IMR-90 (cell line): ENCODE measurements around the gene REXO1. TPM values are rescaled to one million over a fixed set of nuclear protein-coding genes. Genes with fewer than 3 reads are reported as not detected.

ENCODE experiments used
- ATAC-seq: fragments of 200-7000 bp; cut with Tn5 transposase; 2 replicates; pipeline ENCODE4 v1.9.1; 2020; ENCODE audit warnings: low read depth, mild to moderate bottlenecking, moderate library complexity
- BruUV-seq: library from RNA; stranded (reverse); fragments of 400-500 nt; replicated peaks from 2 replicates; lab custom pipeline; 2021; lab: Mats Ljungman, UMichigan
- CTCF ChIA-PET: fragments of 300-600 bp; formaldehyde crosslinking; extraction: SDS; loops from one replicate; lab custom pipeline; 2021; ENCODE audit warnings: antibody characterized with exemption; lab: Yijun Ruan, JAX
- POLR2A ChIA-PET: fragments of 300-600 bp; sonication (Branson Sonifier 250); formaldehyde crosslinking; loops from one replicate; lab custom pipeline; 2022; ENCODE audit warnings: antibody characterized with exemption; ENCODE audit not compliant: unreplicated experiment; lab: Charles Lee
- DNase-seq: peaks from one replicate; pipeline ENCODE4 v3.0.0; 2013
- H2AFZ ChIP-seq: replicated peaks from 2 replicates; pipeline ENCODE3; 2013; ENCODE audit warnings: low read length, mild to moderate bottlenecking; ENCODE audit not compliant: poor library complexity
- H2AK5ac ChIP-seq: 2 replicates; pipeline ENCODE4 v1.6.1; 2013; ENCODE audit warnings: low read depth, low read length, inconsistent platforms
- H2AK9ac ChIP-seq: replicated peaks from 2 replicates; pipeline ENCODE3; 2013; ENCODE audit warnings: mild to moderate bottlenecking, low read depth, low read length, moderate library complexity; ENCODE audit not compliant: poor library complexity
- H2BK120ac ChIP-seq: 2 replicates; pipeline ENCODE4 v1.6.1; 2013; ENCODE audit warnings: low read depth, low read length, inconsistent platforms
- H2BK15ac ChIP-seq: 3 replicates; pipeline ENCODE4 v1.6.1; 2013; ENCODE audit warnings: low read depth, low read length, inconsistent platforms
- H2BK20ac ChIP-seq: 2 replicates; pipeline ENCODE4 v1.6.1; 2013; ENCODE audit warnings: low read depth, mild to moderate bottlenecking, inconsistent platforms, low read length, moderate library complexity
- H2BK5ac ChIP-seq: 2 replicates; pipeline ENCODE4 v1.6.1; 2013; ENCODE audit warnings: mild to moderate bottlenecking, low read depth, low read length, inconsistent platforms; ENCODE audit not compliant: poor library complexity, severe bottlenecking
- H3K14ac ChIP-seq: replicated peaks from 2 replicates; pipeline ENCODE4 v1.6.1; 2013; ENCODE audit warnings: low read depth, low read length, inconsistent platforms
- H3K18ac ChIP-seq: 2 replicates; pipeline ENCODE4 v1.6.1; 2013; ENCODE audit warnings: low read depth, low read length, control low read depth
- H3K23ac ChIP-seq: 2 replicates; pipeline ENCODE4 v1.6.1; 2013; ENCODE audit warnings: low read depth, low read length, inconsistent platforms
- H3K27ac ChIP-seq: 2 replicates; pipeline ENCODE4 v1.5.1; 2013; ENCODE audit warnings: mild to moderate bottlenecking, control low read depth, low read length; ENCODE audit not compliant: insufficient read depth
- H3K27me3 ChIP-seq: 2 replicates; pipeline ENCODE4 v1.6.1; 2013; ENCODE audit warnings: low read length; ENCODE audit not compliant: control insufficient read depth, insufficient read depth
- H3K36me3 ChIP-seq: 2 replicates; pipeline ENCODE4 v1.6.1; 2013; ENCODE audit warnings: low read length, mixed read lengths; ENCODE audit not compliant: control insufficient read depth, insufficient read depth
- H3K4ac ChIP-seq: 2 replicates; pipeline ENCODE4 v1.6.1; 2013; ENCODE audit warnings: low read depth, low read length, inconsistent platforms
- H3K4me1 ChIP-seq: 2 replicates; pipeline ENCODE4 v1.6.1; 2013; ENCODE audit warnings: low read length, mixed read lengths; ENCODE audit not compliant: control insufficient read depth, insufficient read depth
- H3K4me2 ChIP-seq: 2 replicates; pipeline ENCODE4 v1.6.1; 2013; ENCODE audit warnings: low read depth, mild to moderate bottlenecking, control low read depth, low read length, moderate library complexity
- H3K4me3 ChIP-seq: 2 replicates; pipeline ENCODE4 v1.5.1; 2013; ENCODE audit warnings: low read depth, mild to moderate bottlenecking, control low read depth, low read length, moderate library complexity; ENCODE audit not compliant: insufficient read depth
- H3K56ac ChIP-seq: 2 replicates; pipeline ENCODE4 v1.6.1; 2013; ENCODE audit warnings: low read length, inconsistent platforms; ENCODE audit not compliant: insufficient read depth; ENCODE audit errors: extremely low read depth
- H3K79me1 ChIP-seq, 2 experiments: 2 replicates each; pipeline ENCODE4 v1.6.1; 2013; ENCODE audit warnings: low read length in 2 of 2, inconsistent platforms in 1 of 2, low read depth in 1 of 2
- H3K9ac ChIP-seq: 2 replicates; pipeline ENCODE4 v1.6.1; 2013; ENCODE audit warnings: low read depth, low read length, control low read depth
- H3K9me1 ChIP-seq: 2 replicates; pipeline ENCODE4 v1.6.1; 2013; ENCODE audit warnings: low read length, inconsistent platforms; ENCODE audit not compliant: insufficient read depth
- H3K9me3 ChIP-seq: 2 replicates; pipeline ENCODE4 v1.6.1; 2013; ENCODE audit warnings: low read length; ENCODE audit not compliant: control insufficient read depth, insufficient read depth
- H4K20me1 ChIP-seq: 2 replicates; pipeline ENCODE4 v1.6.1; 2013; ENCODE audit warnings: low read length, inconsistent platforms; ENCODE audit not compliant: insufficient read depth
- H4K5ac ChIP-seq: 2 replicates; pipeline ENCODE4 v1.6.1; 2013; ENCODE audit warnings: mild to moderate bottlenecking, low read depth, low read length, control low read depth
- H4K8ac ChIP-seq, 2 experiments: 2 replicates each; pipeline ENCODE4 v1.6.1; 2013; ENCODE audit warnings: low read depth in 2 of 2, low read length in 2 of 2, control low read depth in 1 of 2, inconsistent platforms in 1 of 2
- H4K91ac ChIP-seq: 2 replicates; pipeline ENCODE4 v1.6.1; 2013; ENCODE audit warnings: low read depth, low read length, inconsistent platforms; ENCODE audit not compliant: insufficient read depth
- BHLHE40 ChIP-seq: fragments of 150-350 bp; IDR thresholded peaks from 2 replicates; pipeline ENCODE4 v1.6.1; 2016; ENCODE audit warnings: mild to moderate bottlenecking, low read depth, low read length
- CEBPB ChIP-seq: IDR thresholded peaks from 2 replicates; pipeline ENCODE4 v1.6.1; 2012; ENCODE audit warnings: low read depth, low read length, improper control_type of control experiment
- CHD1 ChIP-seq: IDR thresholded peaks from 2 replicates; pipeline ENCODE4 v1.6.1; 2012; ENCODE audit warnings: low read depth, low read length, improper control_type of control experiment
- CTCF ChIP-seq: conservative IDR thresholded peaks from 2 replicates; pipeline ENCODE4 v1.5.1; 2012; ENCODE audit warnings: mild to moderate bottlenecking, low read depth, low read length, improper control_type of control experiment
- FOS ChIP-seq: fragments of 150-350 bp; IDR thresholded peaks from 2 replicates; pipeline ENCODE4 v1.6.1; 2016; ENCODE audit warnings: low read depth, low read length
- MAFK ChIP-seq: IDR thresholded peaks from 2 replicates; pipeline ENCODE4 v1.6.1; 2012; ENCODE audit warnings: low read depth, low read length, improper control_type of control experiment
- MAZ ChIP-seq: IDR thresholded peaks from 2 replicates; pipeline ENCODE4 v1.6.1; 2012; ENCODE audit warnings: low read depth, mild to moderate bottlenecking, low read length, improper control_type of control experiment, moderate library complexity, borderline replicate concordance
- MXI1 ChIP-seq: IDR thresholded peaks from 2 replicates; pipeline ENCODE4 v1.6.1; 2012; ENCODE audit warnings: low read depth, mild to moderate bottlenecking, low read length, moderate library complexity, borderline replicate concordance
- NFE2L2 ChIP-seq: fragments of 150-350 bp; IDR thresholded peaks from 2 replicates; pipeline ENCODE4 v1.6.1; 2016; ENCODE audit warnings: low read depth, mild to moderate bottlenecking, low read length
- POLR2A ChIP-seq: IDR thresholded peaks from 2 replicates; pipeline ENCODE4 v1.6.1; 2012; ENCODE audit warnings: mild to moderate bottlenecking, low read depth, low read length
- RAD21 ChIP-seq: IDR thresholded peaks from 2 replicates; pipeline ENCODE4 v1.6.1; 2012; ENCODE audit warnings: low read length, improper control_type of control experiment
- RCOR1 ChIP-seq: IDR thresholded peaks from 2 replicates; pipeline ENCODE4 v1.6.1; 2012; ENCODE audit warnings: mild to moderate bottlenecking, low read length, improper control_type of control experiment; ENCODE audit not compliant: insufficient replicate concordance
- SMC3 ChIP-seq: fragments of 150-350 bp; IDR thresholded peaks from 2 replicates; pipeline ENCODE4 v1.6.1; 2016; ENCODE audit warnings: low read depth, mild to moderate bottlenecking, antibody characterized with exemption, low read length, moderate library complexity
- WGBS, 2 experiments: methylation state at CpG; one replicate each; pipeline versions ENCODE4 v1.1.5 to v1.1.7; 2013; ENCODE audit warnings: missing lambda C conversion rate in 2 of 2; ENCODE audit not compliant: insufficient read length in 1 of 2; ENCODE audit errors: extremely low coverage in 2 of 2; 5-methylcytosine and 5-hydroxymethylcytosine counted together
- dilution Hi-C: fragments of 300-500 bp; cut with HindIII; formaldehyde crosslinking; loops from one replicate; pipeline ENCODE4 v1.14.3; 2018; ENCODE audit warnings: low sequenced_read_pairs; ENCODE audit not compliant: unreplicated experiment
- in situ Hi-C: fragments of 300-500 bp; cut with MboI; formaldehyde crosslinking; loops from 3 replicates; pipeline ENCODE4 v1.14.3; 2019; ENCODE audit warnings: low sequenced_read_pairs, inconsistent platforms, mixed read lengths
- intact Hi-C: fragments of 100-400 bp; cut with micrococcal nuclease; formaldehyde crosslinking; loops from 2 replicates; pipeline ENCODE4 v1.10.0; 2022
- polyA plus RNA-seq, 3 experiments: library from polyadenylated mRNA; depleted of rRNA; stranded (reverse); fragments of >200 nt; gene quantifications; 2 replicates each; pipeline ENCODE4 v1.2.3, GENCODE V29; 2012; ENCODE audit warnings: low replicate concordance in 1 of 3
- total RNA-seq: library from RNA; depleted of rRNA; stranded (reverse); fragments of >200 nt; gene quantifications from 2 replicates; pipeline ENCODE4 v1.2.3, GENCODE V29; 2012

The REXO1 gene
- total and polyA plus RNA-seq, 2 of the 4 experiments (the other 2 are of a cell fraction) = 1.4 to 63.7 TPM

DNA sequence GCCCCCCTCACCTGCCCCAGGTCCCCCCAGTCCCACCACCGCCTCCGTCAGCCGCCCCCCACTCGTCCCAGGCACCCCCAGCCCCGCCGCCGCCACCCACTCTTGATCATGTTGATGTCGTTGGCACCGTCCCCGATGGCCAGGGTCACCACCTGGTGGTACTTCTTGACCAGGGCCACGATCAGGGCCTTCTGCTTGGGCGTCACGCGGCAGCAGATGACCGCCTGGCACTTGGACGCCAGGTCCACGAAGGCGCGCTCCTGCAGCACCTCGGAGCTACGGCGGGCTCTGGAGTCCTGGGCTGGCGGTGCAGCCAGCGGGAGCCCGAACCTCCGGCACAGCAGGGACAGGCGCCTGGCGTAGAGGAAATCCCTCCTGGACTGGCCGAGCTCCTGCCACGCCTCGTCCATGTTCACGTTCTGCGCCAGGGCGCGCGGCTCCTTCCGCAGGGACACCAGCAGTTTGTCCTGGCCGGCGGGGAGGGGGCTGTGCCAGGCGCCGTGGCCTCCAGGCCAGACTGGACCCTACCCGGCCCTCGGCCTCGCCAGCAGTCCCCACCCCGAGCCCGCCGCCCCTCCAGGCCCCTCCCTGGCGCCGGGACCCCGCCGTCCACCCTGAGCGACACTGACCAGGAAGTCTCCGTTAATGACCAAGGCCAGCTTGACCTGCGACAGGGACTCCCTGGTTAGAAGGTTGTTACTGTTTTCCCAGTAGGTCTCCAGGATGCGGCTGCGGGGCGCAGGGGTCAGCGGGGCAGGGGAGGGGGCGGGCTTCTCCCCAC, 58.8 kb downstream of the REXO1 start (continued):
- TF ChIP-seq NFE2L2 = no peak
- TF ChIP-seq CHD1 = no peak
- TF ChIP-seq CEBPB = no peak
- no peak for TF ChIP-seq RCOR1
- TF ChIP-seq POLR2A = no peak
- TF ChIP-seq SMC3 = no peak

GRCh38 chr19:1787116-1787515, 61.2 kb downstream of the REXO1 start:
- no peak overlapping the region for H3K4me3 ChIP-seq
- no peak overlapping the region for H3K4ac ChIP-seq
- H2BK15ac ChIP-seq = no peak overlapping the region
- DNase-seq (no peak), ATAC-seq (no peak)
- no peak overlapping the region for H2BK120ac ChIP-seq
- H3K18ac ChIP-seq = no peak overlapping the region
- TF ChIP-seq FOS = no peak
- TF ChIP-seq BHLHE40 = no peak
- TF ChIP-seq RCOR1 = no peak
- TF ChIP-seq MAZ = no peak
- TF ChIP-seq RAD21 = no peak
- no peak for TF ChIP-seq SMC3
- no peak for TF ChIP-seq CTCF
- TF ChIP-seq MAFK = no peak
- no peak for TF ChIP-seq MXI1
- no peak overlapping the region for H2BK5ac ChIP-seq
- peaks cover 14% of the 10 kb centered on the region; the same call in 1 of the 2 replicates for H3K9me3 ChIP-seq
- H3K14ac ChIP-seq = no peak overlapping the region
- BruUV-seq = no TSS peak
- H3K9ac ChIP-seq = no peak overlapping the region
- peaks cover 32% of the 10 kb centered on the region for H3K27me3 ChIP-seq
- no peak overlapping the region for H3K23ac ChIP-seq
- no peak overlapping the region for H4K91ac ChIP-seq
- in situ Hi-C loops (loop anchor here (25.0 kb wide), 1 partner anchor 250 kb away; no protein-coding TSS in a partner anchor), dilution Hi-C loops (no loop called here), intact Hi-C loops (no loop called here)
- H2AFZ ChIP-seq = no peak overlapping the region
- no peak overlapping the region for H3K56ac ChIP-seq
- H3K79me1 ChIP-seq = no peaks in the 10 kb centered on the region
- no peaks in the 10 kb centered on the region for H3K4me1 ChIP-seq
- H3K9me1 ChIP-seq = no peaks in the 10 kb centered on the region
- no peak overlapping the region for H3K27ac ChIP-seq
- no peaks in the 10 kb centered on the region for H4K20me1 ChIP-seq
- POLR2A ChIA-PET = no interaction called here
- no CpG with 5 or more reads among the region's 8 CpGs for WGBS, 2 experiments
- H2AK9ac ChIP-seq = no peak overlapping the region
- CTCF ChIA-PET = no interaction called here
- no peak overlapping the region for H2BK20ac ChIP-seq
- no peak overlapping the region for H4K8ac ChIP-seq
- no peak overlapping the region for H4K5ac ChIP-seq
- H2AK5ac ChIP-seq = no peak overlapping the region
- H3K36me3 ChIP-seq = no peaks in the 10 kb centered on the region
- no peak overlapping the region for H3K4me2 ChIP-seq
